Activated CD8-positive, alpha-beta memory T cell treated with anti-CD3 and anti-CD28 coated beads for 36 hours (primary cell): ENCODE data around the gene CYB561A3. TPM values are rescaled to one million over a fixed set of nuclear protein-coding genes. Genes with fewer than 3 reads are reported as not detected.
"Not testable (repeated sequence)": the region's sequence is repeated elsewhere in the genome, so short reads cannot be mapped to it uniquely, and the experiment has no call there.

Source experiments
- CTCF ChIA-PET: fragments of 350-600 bp; sonication (Branson Sonifier 250); formaldehyde crosslinking; loops from one replicate; lab custom pipeline; 2021; ENCODE audit warnings: antibody characterized with exemption; lab: Charles Lee
- POLR2A ChIA-PET: fragments of 350-600 bp; sonication (Branson Sonifier 250); formaldehyde crosslinking; loops from one replicate; lab custom pipeline; 2021; ENCODE audit warnings: antibody characterized with exemption; lab: Charles Lee
- total RNA-seq, 2 experiments: library from RNA; stranded (reverse); gene quantifications; one replicate each; pipeline ENCODE4 v1.2.3, GENCODE V29; 2021

The CYB561A3 gene, protein sequence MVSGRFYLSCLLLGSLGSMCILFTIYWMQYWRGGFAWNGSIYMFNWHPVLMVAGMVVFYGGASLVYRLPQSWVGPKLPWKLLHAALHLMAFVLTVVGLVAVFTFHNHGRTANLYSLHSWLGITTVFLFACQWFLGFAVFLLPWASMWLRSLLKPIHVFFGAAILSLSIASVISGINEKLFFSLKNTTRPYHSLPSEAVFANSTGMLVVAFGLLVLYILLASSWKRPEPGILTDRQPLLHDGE
- total RNA-seq, result 10 to 100 TPM; 44.8 to 55.4 TPM

DNA sequence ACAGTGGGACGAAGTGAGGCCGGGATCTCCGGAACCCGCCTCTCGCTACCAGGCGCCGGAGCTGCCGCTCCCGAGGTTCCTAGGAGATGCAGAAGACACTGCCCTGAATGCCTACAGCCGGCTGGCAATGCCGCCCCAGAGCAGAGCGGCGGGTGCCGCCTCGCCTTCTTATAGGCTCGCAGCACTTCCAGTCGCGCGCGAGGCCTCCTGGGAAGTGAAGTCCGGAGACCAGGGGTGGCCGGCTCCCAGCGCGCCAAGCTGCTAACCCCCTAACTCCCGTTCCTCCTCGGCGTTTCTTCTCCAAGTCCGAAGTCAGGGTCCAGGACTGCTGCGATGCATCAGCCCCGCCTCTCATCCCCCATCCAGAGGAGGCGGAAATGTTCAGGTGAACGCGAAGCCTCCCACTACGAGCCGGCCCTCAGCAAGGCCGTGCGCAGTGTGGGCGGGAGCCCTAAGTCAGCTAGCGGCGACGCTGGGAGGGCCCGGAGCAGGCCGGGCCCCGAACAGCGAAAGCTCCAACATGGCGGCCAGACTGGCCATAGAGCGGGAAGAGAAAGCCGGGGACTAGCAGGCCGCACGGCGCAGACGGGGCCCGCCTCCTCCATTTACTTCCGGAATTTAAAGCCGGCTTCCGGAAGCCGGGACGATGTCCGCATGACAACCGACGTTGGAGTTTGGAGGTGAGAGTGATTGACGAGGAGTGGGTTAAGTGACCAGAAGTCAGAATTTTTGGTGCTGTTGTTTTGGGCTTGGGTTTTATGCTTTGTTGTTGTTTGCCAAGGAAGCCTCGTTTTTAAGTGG, at the start of gene CYB561A3, which contains the start of gene TMEM138:
CYB561A3 (minus strand) TSS at position 142 of the 801 bp plus-strand sequence. CDS start 5,169 bp downstream, outside the sequence.
TMEM138 (plus strand) TSS at position 634 of the 801 bp plus-strand sequence. CDS start 2,017 bp downstream, outside the sequence.
- CTCF ChIA-PET, result interaction anchor here (0.7 to 4.1 kb wide), 10 partner anchors 10 to 108 kb away, joined by 3 to 29 read pairs (median 4); partner anchors contain the start of genes DDB1, TKFC and TMEM216
- POLR2A ChIA-PET, result interaction anchor here (0.6 to 3.4 kb wide), 8 partner anchors 13 to 1892 kb away, joined by 3 to 21 read pairs (median 6); partner anchors contain the start of genes CPSF7, SDHAF2 and TMEM216

DNA sequence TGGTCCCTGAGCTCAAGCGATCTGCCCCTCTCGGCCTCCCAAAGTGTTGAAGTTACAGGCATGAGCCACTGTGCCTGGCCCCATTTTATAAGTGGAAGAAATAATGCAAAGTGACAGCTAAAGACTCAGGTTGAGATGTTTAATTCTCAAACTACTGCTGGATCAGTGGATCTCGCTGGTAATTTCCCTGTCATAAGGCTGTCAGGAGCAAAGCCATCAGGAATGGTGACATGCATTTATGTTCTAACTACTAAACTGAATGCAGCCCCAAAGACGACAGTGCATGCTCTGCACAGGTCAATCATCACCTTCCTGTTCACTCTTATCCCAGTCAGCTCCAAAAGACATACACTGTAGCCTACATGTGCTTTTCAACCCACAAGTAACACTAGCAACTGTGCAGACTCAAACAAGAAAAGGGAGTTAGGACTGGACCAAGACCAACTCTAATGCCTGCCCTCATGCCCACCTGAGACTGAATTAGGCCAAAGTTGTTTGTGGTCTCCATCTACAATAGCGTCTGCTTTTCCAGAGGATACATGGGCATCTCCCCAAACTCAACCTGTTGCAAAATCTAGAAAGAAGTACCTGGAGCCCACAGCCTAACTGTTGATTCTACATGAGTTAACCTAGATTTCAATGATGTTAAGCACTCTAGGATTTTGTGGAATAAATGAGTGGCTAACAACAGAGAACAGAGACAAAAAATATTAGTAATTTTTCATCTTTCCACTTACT, 45.5 kb upstream of the CYB561A3 start:
- CTCF ChIA-PET, result interaction anchor here (2.1 kb wide), 1 partner anchor 21 kb away, joined by 9 read pairs; no protein-coding TSS in a partner anchor

DNA sequence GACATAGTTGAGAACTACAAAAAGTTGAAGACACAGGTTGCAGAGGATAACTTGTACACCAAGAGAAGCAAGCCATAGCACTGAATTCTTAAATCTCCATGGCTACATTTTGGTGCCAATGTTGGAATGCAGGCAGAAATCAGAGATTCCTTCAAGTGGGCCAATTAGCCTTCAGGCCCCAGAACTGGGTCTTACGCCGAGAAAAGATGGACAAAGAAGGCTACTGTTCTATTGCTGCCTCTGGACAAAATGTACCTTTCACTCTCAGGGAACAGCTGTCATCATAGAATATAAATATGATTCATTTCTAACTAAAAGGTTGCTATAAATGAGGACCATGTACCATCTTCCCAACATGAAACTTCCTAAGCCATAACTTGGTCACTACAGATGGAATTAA, 44.4 kb upstream of the CYB561A3 start:
- ChIA-PET POLR2A (no interaction called here), CTCF (no interaction called here)

More for the DNA sequence above, 45.5 kb upstream of the CYB561A3 start:
- POLR2A ChIA-PET, result no interaction called here

DNA sequence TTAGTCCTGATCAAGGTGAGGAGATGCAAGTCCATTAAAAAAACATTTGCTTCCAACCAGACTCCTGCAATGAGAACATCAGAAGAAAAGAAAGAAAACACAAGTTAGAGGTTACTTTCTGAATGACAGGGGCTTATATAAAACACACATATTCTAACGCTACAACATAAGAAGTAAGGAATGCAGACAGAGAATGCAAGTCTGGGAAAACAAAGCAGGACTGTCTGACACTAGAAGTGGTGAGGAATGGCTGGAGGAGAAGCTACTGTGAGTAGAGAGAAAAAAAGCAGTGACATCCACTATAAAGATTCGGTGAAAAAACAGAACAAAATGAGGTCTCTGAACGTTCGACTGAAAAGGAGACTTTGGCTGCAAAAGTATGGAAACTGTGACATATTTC, 43.0 kb upstream of the CYB561A3 start:
- POLR2A ChIA-PET, result no interaction called here
- CTCF ChIA-PET, result no interaction called here

DNA sequence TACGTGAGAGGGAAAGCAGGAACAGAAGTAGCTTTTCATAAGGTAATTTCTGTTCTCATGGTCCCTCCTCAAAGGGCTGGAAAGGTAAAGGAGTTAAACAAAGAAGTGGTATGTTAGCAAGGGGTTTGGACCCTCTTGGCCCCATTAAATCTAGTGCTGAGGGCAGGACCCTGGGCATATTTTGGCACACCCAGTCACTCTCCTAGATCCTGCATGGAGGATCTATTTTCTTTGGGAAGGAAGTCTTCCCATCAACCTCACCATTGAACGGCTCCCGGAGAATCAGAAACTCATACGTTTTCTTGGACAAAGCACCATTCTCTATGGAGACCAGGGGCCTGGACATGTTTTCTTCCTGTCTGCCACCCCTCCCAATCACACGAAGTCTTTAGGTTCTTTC, 42.4 kb upstream of the CYB561A3 start:
- ChIA-PET POLR2A (no interaction called here), CTCF (no interaction called here)

DNA sequence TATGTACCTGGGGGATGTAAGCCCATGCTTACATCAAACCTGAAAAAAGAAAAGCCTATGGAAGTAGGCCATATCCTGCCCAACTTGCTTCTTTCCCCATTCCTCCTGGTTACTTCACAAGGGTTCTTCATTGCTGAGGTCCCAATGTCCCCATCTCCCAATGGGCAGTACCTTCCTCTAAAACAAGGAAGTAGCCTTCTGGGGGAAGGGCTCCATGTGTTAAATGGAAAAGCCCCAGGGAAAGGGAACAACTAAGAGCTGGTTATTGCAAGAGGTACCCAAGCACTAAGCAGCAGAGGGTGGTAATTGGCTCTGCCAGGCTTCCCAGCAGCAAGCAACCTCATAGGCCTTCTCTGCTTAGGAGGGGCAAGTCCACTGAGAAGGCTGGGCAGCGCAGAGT, 42.0 kb upstream of the CYB561A3 start:
- CTCF ChIA-PET, result no interaction called here
- POLR2A ChIA-PET, result no interaction called here

DNA sequence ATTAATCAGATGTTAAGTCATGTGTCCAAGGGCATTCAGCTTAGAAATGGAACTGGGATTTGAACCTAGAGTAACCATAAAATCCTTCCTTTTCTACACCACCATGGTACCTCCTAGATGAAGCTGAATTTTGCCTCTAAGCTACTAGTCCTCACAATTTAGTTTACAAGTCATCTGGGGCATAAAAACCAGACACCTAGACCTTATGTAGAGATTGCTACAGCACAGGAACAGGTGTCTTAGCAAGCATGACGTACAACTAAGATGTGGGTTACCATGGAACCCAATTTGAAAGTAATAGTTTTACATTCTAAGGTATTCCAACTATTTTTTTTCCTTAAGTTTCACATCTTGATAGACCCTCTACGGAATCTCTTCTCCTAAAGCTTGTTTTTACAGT, 39.9 kb upstream of the CYB561A3 start:
- CTCF ChIA-PET, result interaction anchor here (0.9 to 4.0 kb wide), 6 partner anchors 8 to 115 kb away, joined by 3 to 13 read pairs (median 3); partner anchors contain the start of gene TMEM216
- POLR2A ChIA-PET, result interaction anchor here (1.1 to 1.4 kb wide), 2 partner anchors 9 to 28 kb away, joined by 4 to 9 read pairs; partner anchors contain the start of genes CPSF7, SDHAF2 and TMEM216

DNA sequence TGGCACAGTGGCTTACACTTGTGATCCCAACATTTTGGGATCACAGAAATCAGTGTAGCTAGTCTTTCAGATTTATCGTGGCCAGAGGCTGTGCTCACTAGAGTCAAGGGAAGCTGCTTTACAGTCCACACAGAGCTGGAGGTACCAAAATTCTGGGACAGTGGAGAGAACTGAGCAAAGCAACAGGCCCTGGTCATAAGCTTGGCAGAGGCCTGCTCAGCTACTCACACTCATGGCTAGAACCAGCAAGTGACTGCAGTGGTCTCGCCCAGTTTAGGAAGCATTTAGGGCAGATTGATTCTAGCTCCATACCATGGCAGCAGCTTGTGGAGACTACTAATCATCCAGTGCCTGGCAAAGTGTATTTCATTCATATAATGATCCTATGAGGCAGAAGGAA, 39.5 kb upstream of the CYB561A3 start:
- ChIA-PET CTCF (interaction anchor here (0.9 to 4.0 kb wide), 6 partner anchors 8 to 116 kb away, joined by 3 to 13 read pairs (median 3); partner anchors contain the start of gene TMEM216), POLR2A (interaction anchor here (1.1 kb wide), 1 partner anchor 28 kb away, joined by 4 read pairs; the partner anchor contains the start of genes CPSF7 and SDHAF2)

DNA sequence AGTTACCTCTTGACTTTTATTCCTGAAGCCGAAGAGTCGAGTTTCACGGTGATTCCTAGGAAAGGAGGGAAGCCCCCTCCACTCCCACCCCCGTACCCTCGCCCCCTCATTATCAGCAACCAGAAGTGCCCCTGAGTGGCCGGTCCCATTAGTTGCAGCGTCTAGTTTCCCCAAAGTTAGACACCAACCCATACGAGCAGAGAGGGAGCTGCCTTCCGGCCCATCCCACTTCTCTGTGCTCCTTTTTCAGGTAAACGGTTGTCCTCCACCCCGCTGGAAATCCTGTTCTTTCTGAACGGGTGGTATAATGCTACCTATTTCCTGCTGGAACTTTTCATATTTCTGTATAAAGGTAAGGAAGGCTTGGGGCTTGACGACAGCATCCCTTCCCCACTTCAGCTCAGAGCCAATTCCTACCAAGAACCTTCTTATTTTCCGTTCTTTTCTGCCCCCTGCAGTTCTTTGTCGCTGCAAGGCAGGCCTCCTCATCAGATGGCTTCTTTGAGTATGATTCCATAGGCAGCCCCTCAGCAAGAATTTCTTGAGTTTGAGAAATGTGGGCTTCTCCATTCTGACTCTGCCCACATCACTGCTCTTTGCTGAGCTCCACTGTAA, 31.4 kb upstream of the CYB561A3 start:
- ChIA-PET POLR2A (interaction anchor here (0.6 to 3.2 kb wide), 5 partner anchors 9 to 677 kb away, joined by 3 to 21 read pairs (median 8); partner anchors contain the start of genes CPSF7, CYB561A3, SDHAF2 and TMEM138), CTCF (interaction anchor here (1.6 to 4.6 kb wide), 5 partner anchors 8 to 136 kb away, joined by 3 to 36 read pairs (median 13); partner anchors contain the start of genes CYB561A3 and TMEM138)

DNA sequence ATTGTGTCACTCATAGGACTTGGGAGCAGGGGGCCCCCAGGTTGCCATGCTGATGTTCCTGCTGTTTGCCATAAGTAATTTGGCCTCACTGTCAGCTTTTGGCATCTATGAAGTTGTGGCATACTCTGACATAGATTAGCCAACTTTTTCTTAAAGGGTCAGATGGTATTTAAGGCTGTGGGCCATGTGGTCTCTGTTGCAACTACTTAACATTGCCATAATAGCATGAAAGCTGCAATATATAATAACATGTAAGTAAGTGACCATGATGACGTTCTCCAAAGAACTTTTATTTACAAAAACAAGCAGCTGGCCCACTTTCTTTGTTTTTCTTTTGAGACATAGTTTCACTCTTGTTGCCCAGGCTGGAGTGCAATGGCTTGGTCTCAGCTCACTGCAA, 28.5 kb upstream of the CYB561A3 start:
- ChIA-PET POLR2A (no interaction called here), CTCF (interaction anchor here (0.6 to 4.6 kb wide), 3 partner anchors 28 to 1322 kb away, joined by 3 to 36 read pairs (median 3); partner anchors contain the start of gene TMEM138)

DNA sequence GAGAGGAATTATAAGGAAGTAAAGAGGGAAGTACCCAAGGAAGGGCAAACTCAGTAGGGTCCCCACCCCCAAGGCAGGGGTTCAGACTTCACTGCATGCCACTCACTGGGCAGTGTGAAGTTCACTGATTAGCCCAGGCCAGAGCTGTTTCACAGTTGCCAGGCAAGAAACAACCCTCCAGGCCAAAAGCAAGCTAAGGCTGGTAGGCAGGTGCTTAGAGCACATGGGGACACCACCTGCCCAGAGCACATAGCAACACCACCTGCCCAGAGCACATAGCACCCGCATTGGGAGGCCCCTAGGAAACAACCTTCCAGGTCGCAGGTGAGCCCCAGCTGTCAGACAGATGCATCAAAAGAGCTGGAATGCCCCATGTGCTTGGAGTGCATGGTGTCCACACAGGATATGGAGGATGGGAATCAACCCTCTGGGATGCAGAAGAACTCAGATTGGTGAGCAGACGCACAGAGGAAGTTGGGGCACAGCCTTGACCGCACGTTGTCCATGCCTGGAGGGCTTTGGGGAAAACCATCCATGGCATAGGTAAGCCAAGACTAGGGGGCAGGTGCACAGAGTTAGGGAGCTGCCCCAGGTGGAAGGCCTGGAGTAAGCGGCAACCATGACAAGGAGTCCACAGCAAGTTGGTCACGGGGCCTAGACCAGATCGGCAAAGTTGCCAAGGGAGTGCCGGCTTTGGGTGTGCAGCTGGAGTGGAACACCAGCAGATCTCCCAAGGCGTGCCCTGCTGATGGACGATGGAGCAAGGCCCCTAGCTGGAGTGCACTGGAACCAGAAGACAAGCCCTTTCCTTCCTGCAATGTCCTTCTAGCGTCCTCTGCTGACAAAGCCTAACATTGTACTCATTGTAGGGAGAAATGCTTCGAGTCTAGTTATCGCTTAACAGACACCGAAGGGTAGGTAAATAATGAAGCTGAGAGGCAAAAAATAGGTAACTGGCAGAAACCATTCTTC, 22.9 kb upstream of the CYB561A3 start:
- ChIA-PET CTCF (interaction anchor here (0.7 to 5.6 kb wide), 17 partner anchors 9 to 129 kb away, joined by 3 to 99 read pairs (median 7); partner anchors contain the start of genes CPSF7, CYB561A3, DDB1 and SDHAF2), POLR2A (interaction anchor here (0.7 to 0.9 kb wide), 2 partner anchors 23 to 51 kb away, joined by 3 to 4 read pairs; partner anchors contain the start of genes DDB1 and TKFC)

DNA sequence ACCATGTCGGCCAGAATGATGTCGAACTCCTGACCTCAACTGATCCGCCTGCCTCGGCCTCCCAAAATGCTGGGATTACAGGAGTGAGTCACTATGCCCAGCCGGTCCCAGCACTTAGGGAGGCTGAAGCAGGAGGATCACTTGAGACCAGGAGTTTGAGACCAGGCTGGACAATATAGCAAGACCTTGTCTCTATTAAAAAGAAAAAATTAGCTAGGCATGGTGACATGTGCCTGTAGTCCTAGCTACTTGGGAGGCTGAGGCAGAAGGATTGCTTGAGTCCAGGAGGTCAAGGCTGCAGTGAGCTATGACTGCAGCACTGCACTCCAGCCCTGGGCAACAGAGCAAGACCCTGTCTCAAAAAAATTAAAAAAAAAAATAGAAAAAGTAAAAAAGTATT, 22.2 kb upstream of the CYB561A3 start:
- CTCF ChIA-PET, result interaction anchor here (1.6 to 5.6 kb wide), 4 partner anchors 10 to 66 kb away, joined by 6 to 99 read pairs (median 12); partner anchors contain the start of genes DDB1, TKFC and TMEM216
- POLR2A ChIA-PET, result not testable (repeated sequence)

DNA sequence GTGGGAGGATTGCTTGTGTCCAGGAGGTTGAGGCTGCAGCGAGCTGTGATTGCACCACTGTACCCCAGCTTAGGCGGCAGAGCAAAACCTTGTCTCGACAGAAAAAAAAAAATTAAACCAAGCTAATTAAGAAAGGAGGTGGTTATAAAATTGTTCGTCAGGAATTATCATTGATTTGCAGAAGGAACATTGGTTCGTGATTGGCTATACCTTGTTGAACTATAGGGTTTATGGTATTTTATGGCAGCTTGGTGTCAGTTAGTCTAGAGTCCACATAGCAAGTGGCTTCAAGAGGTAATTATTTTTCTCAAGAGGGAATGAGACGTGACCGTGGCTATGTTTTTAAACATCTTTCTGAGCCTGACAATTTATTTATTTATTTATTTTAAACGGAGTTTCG, 19.2 kb upstream of the CYB561A3 start:
- CTCF ChIA-PET, result no interaction called here

DNA sequence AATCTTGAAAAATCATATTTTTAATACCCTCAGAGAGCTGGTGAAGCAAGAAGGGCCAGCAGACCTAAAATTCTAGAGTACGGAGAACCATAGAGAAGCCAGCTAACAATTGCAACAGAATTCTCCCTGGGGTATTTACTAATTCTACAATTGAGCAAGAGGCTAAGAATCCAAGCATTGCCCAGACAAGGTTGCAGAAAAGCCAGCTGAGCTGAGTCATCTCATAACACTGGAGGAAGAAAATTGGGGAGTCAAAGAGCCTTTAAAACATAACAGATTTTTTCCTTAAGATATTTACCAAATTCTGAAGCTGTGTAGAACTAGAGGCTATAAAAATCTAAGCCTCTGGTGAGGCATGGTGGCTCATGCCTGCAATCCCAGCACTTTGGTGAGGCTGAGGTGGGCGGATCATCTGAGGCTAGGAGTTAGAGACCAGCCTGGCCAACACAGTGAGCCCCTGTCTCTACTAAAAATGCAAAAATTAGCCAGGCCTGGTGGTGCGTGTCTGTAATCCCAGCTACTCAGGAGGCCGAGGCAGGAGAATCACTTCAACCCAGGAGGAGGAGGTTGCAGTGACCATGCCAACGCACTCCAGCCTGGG, 17.1 kb upstream of the CYB561A3 start:
- POLR2A ChIA-PET, result no interaction called here
- CTCF ChIA-PET, result no interaction called here

More for the DNA sequence above, 19.2 kb upstream of the CYB561A3 start:
- POLR2A ChIA-PET, result interaction anchor here (0.6 kb wide), 1 partner anchor 9 kb away, joined by 3 read pairs; no protein-coding TSS in a partner anchor

DNA sequence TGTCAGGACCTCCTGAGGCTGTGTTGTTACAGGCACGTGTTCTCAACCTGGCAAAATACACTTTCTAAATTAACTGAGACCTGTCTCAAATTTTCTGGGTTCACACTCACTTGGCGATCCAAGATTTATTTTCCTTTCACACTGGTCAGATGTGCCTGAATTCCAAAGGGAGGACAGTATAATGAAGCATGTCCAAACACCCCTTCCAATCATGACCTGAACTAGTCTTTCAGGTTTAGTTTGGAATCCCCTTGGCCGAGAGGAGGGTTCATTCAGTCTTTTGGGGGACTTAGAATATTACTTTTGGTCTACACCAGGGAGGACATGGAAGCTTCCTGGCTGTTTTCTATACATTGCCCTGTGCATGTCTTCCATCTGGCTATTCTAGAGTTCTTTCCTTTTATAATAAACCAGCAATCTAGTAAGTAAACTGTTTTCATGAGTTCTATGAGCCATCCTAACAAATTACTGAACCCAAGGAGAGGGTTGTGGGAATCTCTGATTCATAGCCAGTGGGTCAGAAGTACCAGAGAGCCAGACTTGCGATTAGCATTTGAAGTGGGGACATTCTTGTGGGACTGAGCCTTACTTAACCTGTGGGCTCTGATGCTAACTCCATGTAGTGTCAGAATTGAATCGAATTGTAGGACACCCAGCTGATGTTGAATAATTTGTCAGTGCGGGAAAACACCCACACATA, 15.9 kb upstream of the CYB561A3 start:
- CTCF ChIA-PET, result no interaction called here
- POLR2A ChIA-PET, result no interaction called here

DNA sequence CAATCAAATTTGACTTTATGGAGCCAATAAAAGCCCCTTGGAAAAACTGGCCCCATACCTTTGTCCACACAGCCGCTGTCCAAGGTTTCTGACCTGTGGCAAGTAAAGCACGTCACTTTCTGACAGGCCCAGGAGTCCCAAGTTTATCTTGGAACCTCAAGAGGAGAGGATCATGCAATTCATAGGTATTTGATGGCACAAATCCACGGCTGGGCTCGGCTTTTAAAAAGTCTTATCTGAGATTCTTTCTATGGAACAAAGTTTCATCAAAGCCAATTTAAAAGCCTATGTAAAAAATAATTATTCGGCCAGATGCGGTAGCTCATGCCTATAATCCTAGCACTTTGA, 14.1 kb upstream of the CYB561A3 start:
- ChIA-PET POLR2A (interaction anchor here (1.8 kb wide), 1 partner anchor 13 kb away, joined by 6 read pairs; the partner anchor contains the start of genes CYB561A3 and TMEM138), CTCF (interaction anchor here (3.2 kb wide), 1 partner anchor 10 kb away, joined by 16 read pairs; no protein-coding TSS in a partner anchor)
